ENCODE data around the gene VPS18.
"Not testable (repeated sequence)": the region's sequence is repeated elsewhere in the genome, so short reads cannot be mapped to it uniquely, and the experiment has no call there.

VPS18 gene

GRCh38 chr15:40893733-40894680 is at the start of gene VPS18:
VPS18 (plus strand) TSS chr15:40894450; CDS start chr15:40894769, 319 bp downstream.
- peak; percentile 98 for DNase-seq

GRCh38 chr15:40844696-40845030 is 49.6 kb upstream of the VPS18 start:
- no peak for DNase-seq

- DNase-seq, result no peak
Observed at GRCh38 chr15:40845036-40845435, 49.2 kb upstream of the VPS18 start.

GRCh38 chr15:40845511-40846284 is 48.6 kb upstream of the VPS18 start:
- no peak for DNase-seq

GRCh38 chr15:40846841-40847222 is 47.4 kb upstream of the VPS18 start:
- no peak for DNase-seq

- DNase-seq, result no peak
Observed at GRCh38 chr15:40847223-40847961, 46.9 kb upstream of the VPS18 start.

GRCh38 chr15:40850576-40851112 is 43.6 kb upstream of the VPS18 start:
- DNase-seq, result no peak

- no peak for DNase-seq
Observed at GRCh38 chr15:40852529-40852928, 41.7 kb upstream of the VPS18 start.

- no peak for DNase-seq
Observed at GRCh38 chr15:40853241-40853890, 40.9 kb upstream of the VPS18 start.

- no peak for DNase-seq
Observed at GRCh38 chr15:40854161-40854560, 40.1 kb upstream of the VPS18 start.

- DNase-seq, result no peak
Observed at GRCh38 chr15:40855706-40856234, 38.5 kb upstream of the VPS18 start.

- no peak for DNase-seq
Observed at GRCh38 chr15:40856746-40857145, 37.5 kb upstream of the VPS18 start.

- DNase-seq, result peak; percentile 83
Observed at GRCh38 chr15:40857601-40858341, 36.5 kb upstream of the VPS18 start.

GRCh38 chr15:40858706-40859105 is 35.5 kb upstream of the VPS18 start:
- no peak for DNase-seq

GRCh38 chr15:40859206-40859851 is 34.9 kb upstream of the VPS18 start:
- peak; percentile 57 for DNase-seq

- DNase-seq, result not testable (repeated sequence)
Observed at GRCh38 chr15:40861147-40861546, 33.1 kb upstream of the VPS18 start.

- DNase-seq, result no peak
Observed at GRCh38 chr15:40863660-40864270, 30.5 kb upstream of the VPS18 start.

GRCh38 chr15:40867199-40867598 is 27.1 kb upstream of the VPS18 start:
- no peak for DNase-seq

- no peak for DNase-seq
Observed at GRCh38 chr15:40869686-40870085, 24.6 kb upstream of the VPS18 start.

GRCh38 chr15:40870716-40871115 is 23.5 kb upstream of the VPS18 start:
- DNase-seq, result no peak

Data from left hindlimb (tissue), 1 donor.